HepG2 (cell line): ENCODE data around the gene POMT2. TPM values are rescaled to one million over a fixed set of nuclear protein-coding genes. Genes with fewer than 3 reads are reported as not detected.

ENCODE experiments used
- ATAC-seq: fragments of 200-7000 bp; cut with Tn5 transposase; 3 replicates; pipeline ENCODE4 v1.9.1; 2020; ENCODE audit warnings: mild to moderate bottlenecking, moderate library complexity
- BruUV-seq: library from RNA; stranded (reverse); fragments of 400-500 nt; replicated peaks from 2 replicates; lab custom pipeline; 2021; lab: Mats Ljungman, UMichigan
- CTCF ChIA-PET: fragments of 300-600 bp; formaldehyde crosslinking; extraction: SDS; loops from one replicate; lab custom pipeline; 2021; ENCODE audit warnings: low total read pairs, inconsistent platforms, low intra/inter-chr PET ratio; lab: Yijun Ruan, JAX
- POLR2A ChIA-PET: fragments of 350-600 bp; sonication (Branson Sonifier 250); formaldehyde crosslinking; loops from one replicate; lab custom pipeline; 2020; ENCODE audit warnings: antibody characterized with exemption, inconsistent platforms; lab: Yijun Ruan, JAX
- DNase-seq: peaks from one replicate; pipeline ENCODE4 v3.0.0-alpha.2; 2015; ENCODE audit warnings: low spot score
- FAIRE-seq: peaks from 3 replicates; lab custom pipeline; 2011; peaks lifted over from hg19 to GRCh38; lab: Jason Lieb, UNC
- H2AFZ ChIP-seq: one replicate; pipeline ENCODE4 v1.6.1; 2011; ENCODE audit warnings: low read length, inconsistent platforms
- H3K27ac ChIP-seq: fragments of 300-600 bp; 3 replicates; pipeline ENCODE4 v1.8.0; 2011; ENCODE audit warnings: mixed run types, mild to moderate bottlenecking, mixed read lengths, low read length, inconsistent platforms; ENCODE audit not compliant: insufficient read depth; ENCODE audit errors: extremely low read length
- H3K27me3 ChIP-seq, 2 experiments: fragments of 200-600 bp in 1 of 2; 2 replicates in 1 of 2; 3 replicates in 1 of 2; pipeline versions ENCODE4 v1.6.0 to v1.8.0; 2011; ENCODE audit warnings: low read length in 2 of 2, mild to moderate bottlenecking in 2 of 2, moderate library complexity in 2 of 2, inconsistent platforms in 1 of 2; ENCODE audit not compliant: insufficient read depth in 2 of 2, control insufficient read depth in 1 of 2
- H3K36me3 ChIP-seq, 2 experiments: fragments of 200-600 bp in 1 of 2; replicated peaks in 1 of 2; 2 replicates in 1 of 2; 3 replicates in 1 of 2; pipeline versions ENCODE4 v1.5.1 to v1.8.0; 2011; ENCODE audit warnings: low read length in 2 of 2, inconsistent platforms in 1 of 2; ENCODE audit not compliant: insufficient read depth in 2 of 2, control insufficient read depth in 1 of 2
- H3K4me1 ChIP-seq: 2 replicates; pipeline ENCODE4 v1.5.1; 2012; ENCODE audit warnings: low read length, inconsistent platforms; ENCODE audit not compliant: insufficient read depth
- H3K4me2 ChIP-seq: 2 replicates; pipeline ENCODE4 v1.6.0; 2011; ENCODE audit warnings: low read depth, low read length, inconsistent platforms
- H3K4me3 ChIP-seq, 3 experiments: fragments of 200-600 bp in 1 of 3; sonication (generic), shearing (Covaris generic) in 1 of 3; replicated peaks in 1 of 3; 2 replicates each; pipeline ENCODE4 v1.5.1; 2011 to 2016; ENCODE audit warnings: low read length in 3 of 3, inconsistent platforms in 2 of 3, low read depth in 2 of 3, mild to moderate bottlenecking in 2 of 3, control low read depth in 1 of 3, mixed read lengths in 1 of 3; ENCODE audit not compliant: insufficient read depth in 1 of 3
- H3K79me2 ChIP-seq: one replicate; pipeline ENCODE4 v1.6.1; 2011; ENCODE audit warnings: low read length, inconsistent platforms; ENCODE audit not compliant: insufficient read depth
- H3K9ac ChIP-seq: 2 replicates; pipeline ENCODE4 v1.6.0; 2011; ENCODE audit warnings: mild to moderate bottlenecking, low read depth, low read length, inconsistent platforms; ENCODE audit not compliant: insufficient read depth
- H3K9me3 ChIP-seq: 2 replicates; pipeline ENCODE4 v1.5.1; 2012; ENCODE audit warnings: mild to moderate bottlenecking, low read length
- H4K20me1 ChIP-seq: 2 replicates; pipeline ENCODE4 v1.6.0; 2011; ENCODE audit warnings: inconsistent platforms, mild to moderate bottlenecking, low read length, moderate library complexity; ENCODE audit not compliant: insufficient read depth
- MEF2D ChIP-seq: sonication (generic); formaldehyde crosslinking; IDR thresholded peaks from 2 replicates; pipeline ENCODE4 v1.5.1; 2020; ENCODE audit warnings: mild to moderate bottlenecking, missing genetic modification reagents
- SKI ChIP-seq: fragments of 450-650 bp; IDR thresholded peaks from one replicate; pipeline ENCODE4 v1.6.1; 2018; ENCODE audit warnings: mild to moderate bottlenecking; ENCODE audit not compliant: partially characterized antibody
- ZNF563 ChIP-seq: sonication (generic); formaldehyde crosslinking; IDR thresholded peaks from 2 replicates; pipeline ENCODE4 v1.8.0; 2022; ENCODE audit warnings: mild to moderate bottlenecking, moderate library complexity, missing genetic modification reagents
- WGBS: methylation state at CpG from one replicate; pipeline ENCODE4 v1.1.6; 2017; ENCODE audit warnings: low lambda C conversion rate; 5-methylcytosine and 5-hydroxymethylcytosine counted together
- in situ Hi-C: cut with HindIII; loops from 2 replicates; pipeline ENCODE4 v1.10.0; 2017; ENCODE audit warnings: low pct_unique_long_range_greater_than_20kb; ENCODE audit not compliant: extremely low pct_ligation_motif_present
- intact Hi-C: fragments of 100-400 bp; cut with micrococcal nuclease; formaldehyde crosslinking; loops from one replicate; pipeline ENCODE4 v1.10.0; 2022; ENCODE audit not compliant: unreplicated experiment
- polyA plus RNA-seq, 8 experiments: library from polyadenylated mRNA; depleted of rRNA in 3 of 8; stranded (reverse) in 7 of 8; unstranded in 1 of 8; fragments of >200 nt; fragmentation: Illumina TruSeq in 4 of 8; extraction: Trizol in 4 of 8; gene quantifications; 2 replicates each; pipeline versions ENCODE4 v1.2.1 to v1.2.3, GENCODE V29; 2011 to 2016; ENCODE audit warnings: low read depth in 4 of 8, missing spikeins in 1 of 8, mixed read lengths in 1 of 8; ENCODE audit not compliant: insufficient read depth in 1 of 8
- total RNA-seq, 5 experiments: library from RNA; depleted of rRNA; stranded (reverse); fragments of >200 nt; fragmentation: Illumina TruSeq; extraction: Trizol; gene quantifications; 2 replicates each; pipeline ENCODE4 v1.2.3, GENCODE V29; 2016; ENCODE audit warnings: low read depth in 1 of 5
- TF ChIP-seq, protein P1 (sequence below): sonication (generic); formaldehyde crosslinking; IDR thresholded peaks from 2 replicates; pipeline ENCODE4 v1.5.0; 2020; ENCODE audit warnings: mild to moderate bottlenecking, missing genetic modification reagents

Gene POMT2
- total and polyA plus RNA-seq, 2 of the 13 experiments (the other 11 are each of a cell fraction or from before 2014, with no cell fraction given): 15.3 to 15.9 TPM

DNA sequence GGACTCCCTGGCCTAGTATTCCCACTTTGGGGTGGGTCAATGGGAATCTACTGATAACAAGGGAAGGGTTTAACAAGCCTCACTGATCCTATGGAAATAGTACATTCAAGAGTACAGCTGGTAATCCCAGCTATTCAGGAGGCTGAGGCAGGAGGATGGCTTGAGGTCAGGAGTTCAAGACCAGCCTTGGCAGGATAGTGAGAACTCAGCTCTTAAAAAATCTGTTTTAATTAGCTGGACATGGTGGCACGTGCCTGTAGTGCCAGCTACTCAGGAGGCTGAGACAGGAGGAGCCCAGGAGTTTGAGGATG, 4.5 kb downstream of the POMT2 start:
- 71% methylated on average over 1 of the region's 1 CpG for WGBS
- in situ Hi-C loops: no loop called here

More for the DNA sequence above, 4.5 kb downstream of the POMT2 start:
- no peak for ATAC-seq
- H2AFZ ChIP-seq: no peak overlapping the region
- no peak for TF ChIP-seq SKI
- no peak for TF ChIP-seq ZNF563 (CRISPR knock-in tag)
- TF ChIP-seq MEF2D (CRISPR knock-in tag): no peak
- TF ChIP-seq, protein P1, sequence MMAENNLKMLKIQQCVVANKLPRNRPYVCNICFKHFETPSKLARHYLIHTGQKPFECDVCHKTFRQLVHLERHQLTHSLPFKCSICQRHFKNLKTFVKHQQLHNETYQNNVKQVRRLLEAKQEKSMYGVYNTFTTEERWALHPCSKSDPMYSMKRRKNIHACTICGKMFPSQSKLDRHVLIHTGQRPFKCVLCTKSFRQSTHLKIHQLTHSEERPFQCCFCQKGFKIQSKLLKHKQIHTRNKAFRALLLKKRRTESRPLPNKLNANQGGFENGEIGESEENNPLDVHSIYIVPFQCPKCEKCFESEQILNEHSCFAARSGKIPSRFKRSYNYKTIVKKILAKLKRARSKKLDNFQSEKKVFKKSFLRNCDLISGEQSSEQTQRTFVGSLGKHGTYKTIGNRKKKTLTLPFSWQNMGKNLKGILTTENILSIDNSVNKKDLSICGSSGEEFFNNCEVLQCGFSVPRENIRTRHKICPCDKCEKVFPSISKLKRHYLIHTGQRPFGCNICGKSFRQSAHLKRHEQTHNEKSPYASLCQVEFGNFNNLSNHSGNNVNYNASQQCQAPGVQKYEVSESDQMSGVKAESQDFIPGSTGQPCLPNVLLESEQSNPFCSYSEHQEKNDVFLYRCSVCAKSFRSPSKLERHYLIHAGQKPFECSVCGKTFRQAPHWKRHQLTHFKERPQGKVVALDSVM (CRISPR knock-in tag): peak; percentile 71
- TF ChIP-seq, all 625 proteins: peak for 1
- Histone ChIP-seq H3K27ac (no peak overlapping the region), H3K9me3 (no peaks in the 10 kb centered on the region), H4K20me1 (no peaks in the 10 kb centered on the region), H3K4me2 (no peak overlapping the region), H3K4me3 (no peak overlapping the region), H3K79me2 (peaks cover 41% of the 10 kb centered on the region), H3K36me3 (no peaks in the 10 kb centered on the region; a peak in 2 of 5 replicates), H3K9ac (no peak overlapping the region), H3K27me3 (no peaks in the 10 kb centered on the region), H3K4me1 (peaks cover 74% of the 10 kb centered on the region)
- DNase-seq: no peak
- CTCF ChIA-PET: interaction anchor here (2.5 kb wide), 1 partner anchor 14 kb away, joined by 54 read pairs; no protein-coding TSS in a partner anchor
- no peak for FAIRE-seq
- no TSS peak for BruUV-seq
- POLR2A ChIA-PET: interaction anchor here (1.0 to 5.5 kb wide), 2 partner anchors 13 to 15 kb away, joined by 3 to 70 read pairs; no protein-coding TSS in a partner anchor
- intact Hi-C loops: loop anchor here (1.0 to 5.0 kb wide), 2 partner anchors 15 to 236 kb away; no protein-coding TSS in a partner anchor
